HG03097 (cell line): ENCODE results near the gene DMBT1.

ENCODE experiments used
- ATAC-seq: cut with Tn5 transposase; IDR thresholded peaks from one replicate; pipeline ENCODE4 v1.9.1; 2021; ENCODE audit not compliant: unreplicated experiment, low FRiP score

The DMBT1 gene

GRCh38 chr10:122560279-122560804 lies at the start of gene DMBT1:
DMBT1 (plus strand) TSS chr10:122560754; CDS start chr10:122560771, 17 bp downstream.
- ATAC-seq, result no peak

- no peak for ATAC-seq
Observed at GRCh38 chr10:122513053-122513452, 47.5 kb upstream of the DMBT1 start.

- ATAC-seq, result no peak
Observed at GRCh38 chr10:122514045-122514840, 46.3 kb upstream of the DMBT1 start.

GRCh38 chr10:122515022-122515424 lies 45.5 kb upstream of the DMBT1 start:
- ATAC-seq, result no peak

- no peak for ATAC-seq
Observed at GRCh38 chr10:122515588-122516231, 44.8 kb upstream of the DMBT1 start.

- ATAC-seq, result no peak
Observed at GRCh38 chr10:122516734-122517133, 43.8 kb upstream of the DMBT1 start.

- no peak for ATAC-seq
Observed at GRCh38 chr10:122519144-122519543, 41.4 kb upstream of the DMBT1 start.

- no peak for ATAC-seq
Observed at GRCh38 chr10:122519873-122520272, 40.7 kb upstream of the DMBT1 start.

GRCh38 chr10:122521011-122521410 lies 39.5 kb upstream of the DMBT1 start:
- ATAC-seq, result no peak

GRCh38 chr10:122524811-122525210 lies 35.7 kb upstream of the DMBT1 start:
- ATAC-seq, result no peak

GRCh38 chr10:122525788-122526187 lies 34.8 kb upstream of the DMBT1 start:
- no peak for ATAC-seq

- ATAC-seq, result no peak
Observed at GRCh38 chr10:122526892-122527291, 33.7 kb upstream of the DMBT1 start.

GRCh38 chr10:122530177-122530576 lies 30.4 kb upstream of the DMBT1 start:
- ATAC-seq, result no peak

- no peak for ATAC-seq
Observed at GRCh38 chr10:122531261-122531660, 29.3 kb upstream of the DMBT1 start.

- no peak for ATAC-seq
Observed at GRCh38 chr10:122531939-122532338, 28.6 kb upstream of the DMBT1 start.

GRCh38 chr10:122532601-122533296 lies 27.8 kb upstream of the DMBT1 start:
- ATAC-seq, result no peak

- ATAC-seq, result no peak
Observed at GRCh38 chr10:122537545-122537944, 23.0 kb upstream of the DMBT1 start.

GRCh38 chr10:122541541-122542002 lies 19.0 kb upstream of the DMBT1 start:
- no peak for ATAC-seq

- no peak for ATAC-seq
Observed at GRCh38 chr10:122543676-122544445, 16.7 kb upstream of the DMBT1 start.

- ATAC-seq, result no peak
Observed at GRCh38 chr10:122544493-122544892, 16.1 kb upstream of the DMBT1 start.
